ENCODE results near the gene ASTN1. TPM values are rescaled to one million over a fixed set of nuclear protein-coding genes. Genes with fewer than 3 reads are reported as not detected.

Gene ASTN1
- total RNA-seq, 1 experiment from 2014 or later: 0.42 TPM

- intact Hi-C loops (cut with micrococcal nuclease): loop anchor here (1.0 kb wide), 2 partner anchors 321 to 506 kb away; no protein-coding TSS in a partner anchor
- TF ChIP-seq EGR1 (IDR thresholded peaks at IDR 0.05; ENCODE audit: low read depth) (no peak), CTCF (IDR thresholded peaks at IDR 0.05 in 2 of 3, conservative IDR thresholded peaks at IDR 0.05 in 1 of 3; ENCODE audit: borderline replicate concordance in 1 of 3, insufficient read depth in 1 of 3, low read depth in 2 of 3, low read length in 2 of 3) (peak; percentile 70 to 87 (median 77)), MAX (IDR thresholded peaks at IDR 0.05) (no peak), RAD21 (IDR thresholded peaks at IDR 0.05; ENCODE audit: low read depth) (peak; percentile 85), SRF (IDR thresholded peaks at IDR 0.05; ENCODE audit: low read depth) (no peak), ZNF274 (IDR thresholded peaks at IDR 0.05; ENCODE audit: low read depth, low read length) (no peak), TCF7L2 (IDR thresholded peaks at IDR 0.05; ENCODE audit: borderline replicate concordance, extremely low read depth, insufficient read depth, insufficient read length) (peak; percentile 77), EZH2phosphoT487 (IDR thresholded peaks at IDR 0.05; ENCODE audit: borderline replicate concordance) (no peak), POLR2A (IDR thresholded peaks at IDR 0.05; ENCODE audit: borderline replicate concordance, extremely low read depth, insufficient read depth, insufficient read length) (no peak)
- ChIA-PET RAD21 (ENCODE audit: low non-redundant PET in 1 of 2, low total read pairs in 2 of 2, uncharacterized antibody in 2 of 2, unreplicated experiment in 2 of 2) (no interaction called here), CTCF (interaction anchor here (0.5 to 1.0 kb wide), 3 partner anchors 12 to 633 kb away, joined by 3 read pairs; no protein-coding TSS in a partner anchor), POLR2A (no interaction called here)
- H3K27ac ChIP-seq (ENCODE audit: low read depth, low read length): no peak overlapping the region
- H3K9me2 ChIP-seq (ENCODE audit: insufficient read depth): no peaks in the 10 kb centered on the region
- no peak overlapping the region for H3K4me2 ChIP-seq (ENCODE audit: low read length)
- peaks cover 22% of the 10 kb centered on the region for H3K27me3 ChIP-seq (ENCODE audit: insufficient read depth, low read length)
- no peak overlapping the region for H2AFZ ChIP-seq (ENCODE audit: low read depth, low read length, poor library complexity, severe bottlenecking)
- no TSS peak for BruUV-seq (replicated peaks)
- DNase-seq (ENCODE audit: low read depth, low spot score) (peak; percentile 51), ATAC-seq (peak; percentile 98)
- H3K9ac ChIP-seq (ENCODE audit: low read length): no peak overlapping the region
- H3K79me2 ChIP-seq (ENCODE audit: insufficient read depth, low read length): no peaks in the 10 kb centered on the region
- no peaks in the 10 kb centered on the region for H3K4me1 ChIP-seq (ENCODE audit: control insufficient read depth in 1 of 2, insufficient read depth in 2 of 2, low read length in 2 of 2)
- H3K36me3 ChIP-seq (ENCODE audit: control insufficient read depth in 1 of 2, insufficient read depth in 2 of 2, low read length in 2 of 2): no peaks in the 10 kb centered on the region
- no peaks in the 10 kb centered on the region for H3K9me3 ChIP-seq (ENCODE audit: control insufficient read depth in 1 of 2, insufficient read depth in 1 of 2, low read depth in 1 of 2, low read length in 2 of 2)
- no peaks in the 10 kb centered on the region for H4K20me1 ChIP-seq (ENCODE audit: insufficient read depth)
- H3K4me3 ChIP-seq (replicated peaks in 1 of 2; ENCODE audit: low read depth in 1 of 2, low read length in 2 of 2): no peak overlapping the region
Measured at GRCh38 chr1:176880955-176881595, 283.4 kb downstream of the ASTN1 start.

All from HCT116 (cell line).